Measurements from ENCODE around the gene INHBA.

The INHBA gene

DNA sequence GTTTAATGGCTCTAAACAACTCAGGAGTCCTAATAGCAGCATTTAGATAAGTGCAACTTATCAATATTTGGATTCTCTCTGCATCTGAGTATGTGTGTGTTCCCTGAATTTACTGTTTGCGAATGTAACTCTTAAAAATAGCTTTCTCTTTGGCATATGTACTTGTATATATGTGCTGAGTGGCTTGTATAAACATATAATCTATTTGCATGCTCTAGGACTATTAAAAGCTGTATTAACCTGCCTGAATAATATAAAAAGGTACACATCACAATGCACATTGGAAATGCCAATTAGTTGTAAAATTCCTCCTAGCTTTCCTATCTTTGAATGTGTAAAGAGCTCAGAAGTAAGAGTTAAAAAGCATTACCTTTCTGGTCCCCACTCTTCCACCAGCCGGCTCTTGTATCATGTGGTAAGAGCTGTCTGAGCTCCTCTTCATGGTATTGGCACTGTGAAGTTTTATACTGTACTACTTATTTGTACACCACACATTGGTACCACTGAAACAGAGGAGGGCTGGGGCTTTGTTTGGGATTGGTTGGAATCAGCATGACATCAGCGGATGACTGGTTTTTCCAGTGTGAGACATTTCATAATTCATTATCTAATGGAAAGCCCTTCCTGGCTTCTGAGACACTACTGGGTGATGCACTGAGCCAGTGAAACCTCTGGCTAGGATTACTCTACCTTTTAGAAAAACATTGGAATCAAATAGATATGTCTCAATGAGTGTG, at the start of gene INHBA:
Gene INHBA (minus strand): TSS at position 456 of the 737 bp plus-strand sequence. CDS start 2,716 bp downstream, outside the sequence.
- H3K4me3 ChIP-seq, result peak within 1 kb of the TSS; percentile 82
- TF ChIP-seq CTCF (IDR thresholded peaks at IDR 0.05), result no peak
- DNase-seq (ENCODE audit: low spot score), result no peak
- H3K27ac ChIP-seq, result peak within 1 kb of the TSS; percentile 91 to 94

DNA sequence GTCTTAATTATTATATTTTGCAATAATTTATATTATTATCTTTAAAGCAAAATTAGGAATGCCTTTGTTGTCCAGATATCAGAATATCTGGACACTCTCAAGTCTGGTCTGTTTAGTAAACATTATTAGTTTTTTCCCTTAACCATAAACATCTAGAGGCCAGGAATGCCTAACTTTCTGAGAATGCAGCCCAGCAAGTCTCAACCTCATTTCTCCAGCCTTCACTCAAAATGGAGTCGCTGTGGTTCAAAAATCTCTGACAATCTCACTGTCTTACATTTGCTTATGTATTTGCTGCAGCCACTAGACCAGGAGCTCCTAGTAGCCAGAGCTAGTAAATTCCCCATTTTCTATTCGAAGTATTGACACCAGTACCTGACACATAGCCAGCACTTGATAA, 49.7 kb upstream of the INHBA start:
- Histone ChIP-seq H3K27ac (no peak overlapping the region), H3K4me3 (no peak overlapping the region)
- no peak for TF ChIP-seq CTCF (IDR thresholded peaks at IDR 0.05)
- DNase-seq (ENCODE audit: low spot score), result no peak

- DNase-seq (ENCODE audit: low spot score), result no peak
- no peak overlapping the region for H3K27ac ChIP-seq
- TF ChIP-seq CTCF (IDR thresholded peaks at IDR 0.05), result no peak
- no peak overlapping the region for H3K4me3 ChIP-seq
Measured at GRCh38 chr7:41750661-41751540, 48.0 kb upstream of the INHBA start.

DNA sequence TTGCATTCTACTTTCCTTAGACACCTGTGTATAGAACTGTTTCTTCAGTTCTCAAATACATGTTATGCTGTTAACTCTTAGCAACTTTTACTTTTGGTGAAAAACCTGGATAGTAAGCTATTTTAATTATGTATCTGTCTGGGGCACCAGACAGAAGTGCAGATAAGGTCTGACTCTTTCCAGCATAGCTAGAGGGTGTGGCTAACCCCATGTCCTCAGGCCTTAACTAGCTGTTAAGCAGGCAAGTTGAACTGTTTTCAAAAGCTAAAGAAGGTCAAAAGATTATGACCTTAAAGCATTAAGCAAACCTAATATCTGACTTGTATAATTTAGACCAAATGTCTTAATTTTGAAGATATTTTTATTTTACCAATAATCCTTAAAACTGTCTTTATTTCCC, 45.1 kb upstream of the INHBA start:
- H3K4me3 ChIP-seq, result no peak overlapping the region
- H3K27ac ChIP-seq, result no peak overlapping the region
- TF ChIP-seq CTCF (IDR thresholded peaks at IDR 0.05), result no peak
- DNase-seq (ENCODE audit: low spot score), result no peak

DNA sequence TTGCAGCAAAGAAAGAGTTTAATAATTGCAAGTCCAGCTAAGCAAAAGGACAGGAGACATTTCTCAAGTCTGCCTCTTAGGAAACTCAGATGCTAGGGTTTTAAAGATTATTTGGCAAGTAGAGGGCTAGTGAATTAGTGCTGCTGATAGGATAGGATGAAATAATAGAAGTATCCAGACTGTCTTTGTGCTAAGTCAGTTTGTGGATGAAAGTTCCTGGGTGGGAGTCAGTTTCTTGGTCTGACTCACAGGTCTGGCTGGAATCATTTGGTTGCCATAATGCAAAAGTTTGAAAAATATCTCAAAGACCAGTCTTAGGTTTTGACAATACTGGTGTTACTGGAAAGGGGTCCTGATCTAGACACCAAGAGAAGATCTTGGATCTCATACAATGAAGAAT, 42.6 kb upstream of the INHBA start:
- no peak for DNase-seq (ENCODE audit: low spot score)
- TF ChIP-seq CTCF (IDR thresholded peaks at IDR 0.05), result no peak
- Histone ChIP-seq H3K4me3 (no peak overlapping the region), H3K27ac (no peak overlapping the region)

GRCh38 chr7:41744161-41744560, 41.3 kb upstream of the INHBA start:
- Histone ChIP-seq H3K27ac (no peak overlapping the region), H3K4me3 (no peak overlapping the region)
- no peak for TF ChIP-seq CTCF (IDR thresholded peaks at IDR 0.05)
- DNase-seq (ENCODE audit: low spot score), result no peak

All from coronary artery (tissue), 2 donors.